ENCODE data around the gene DDAH2. TPM values are rescaled to one million over a fixed set of nuclear protein-coding genes. Genes with fewer than 3 reads are reported as not detected.
A peak's percentile ranks its signal among the peaks of the same experiment; 100 is the strongest.

The DDAH2 gene
- total RNA-seq, 4 donors from 2014 or later = 78.1 to 119 (median 100) TPM

DNA sequence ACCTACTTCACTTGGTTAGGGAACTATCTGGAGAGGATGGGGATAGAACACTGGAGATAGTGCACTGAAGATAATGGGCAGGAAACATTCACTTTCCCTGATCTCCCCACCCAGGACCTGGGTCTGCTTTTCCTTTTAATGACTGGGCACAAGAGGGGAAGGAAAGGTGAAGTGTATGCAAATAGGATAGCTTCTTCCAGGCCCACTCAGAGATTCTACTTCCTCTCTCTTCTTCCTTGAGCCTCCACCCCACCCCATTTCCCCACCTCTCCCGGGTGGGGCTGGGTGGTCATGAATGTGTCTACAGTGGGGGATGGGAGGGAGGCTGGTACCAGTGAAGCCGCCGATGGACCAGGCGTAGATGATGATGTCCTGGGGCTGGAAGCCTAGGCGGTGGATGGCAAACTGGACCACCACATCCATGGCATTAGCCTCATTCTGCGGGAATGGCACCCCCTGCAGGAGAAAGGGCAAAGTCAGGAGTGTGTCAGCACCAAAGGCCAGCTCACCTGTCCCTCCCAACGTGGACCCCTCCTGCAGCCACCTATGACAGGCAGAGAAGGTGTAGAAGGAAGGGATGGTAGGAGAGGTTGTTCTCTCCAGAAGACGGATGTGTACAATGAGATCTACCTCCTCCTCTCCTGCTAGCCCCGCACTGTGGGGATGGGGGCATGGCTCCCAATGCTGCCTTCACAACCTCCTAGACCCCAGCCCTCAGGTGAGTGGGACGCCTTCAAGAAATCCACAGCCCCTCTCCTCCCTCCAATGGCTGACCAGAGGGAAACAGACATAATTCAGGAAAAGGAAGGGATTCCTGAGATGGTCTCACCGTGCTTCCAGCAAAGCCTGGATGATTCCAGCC is 39.6 kb downstream of the DDAH2 start:
- WGBS = 83% methylated on average over 9 of the region's 11 CpGs
- Histone ChIP-seq H3K9me3 (no peaks in the 10 kb centered on the region), H3K4me3 (no peak overlapping the region), H3K27ac (replicated peaks in 1 of 4) (no peak overlapping the region), H3K36me3 (peaks cover 55 to 96% (median 91%) of the 10 kb centered on the region in 4 donors), H3K27me3 (no peaks in the 10 kb centered on the region), H3K4me1 (no peaks in the 10 kb centered on the region)
- no peak for DNase-seq (ENCODE audit: extremely low spot score)
- TF ChIP-seq POLR2A (IDR thresholded peaks at IDR 0.05; ENCODE audit: low read depth) = no peak
- TF ChIP-seq, protein P1, sequence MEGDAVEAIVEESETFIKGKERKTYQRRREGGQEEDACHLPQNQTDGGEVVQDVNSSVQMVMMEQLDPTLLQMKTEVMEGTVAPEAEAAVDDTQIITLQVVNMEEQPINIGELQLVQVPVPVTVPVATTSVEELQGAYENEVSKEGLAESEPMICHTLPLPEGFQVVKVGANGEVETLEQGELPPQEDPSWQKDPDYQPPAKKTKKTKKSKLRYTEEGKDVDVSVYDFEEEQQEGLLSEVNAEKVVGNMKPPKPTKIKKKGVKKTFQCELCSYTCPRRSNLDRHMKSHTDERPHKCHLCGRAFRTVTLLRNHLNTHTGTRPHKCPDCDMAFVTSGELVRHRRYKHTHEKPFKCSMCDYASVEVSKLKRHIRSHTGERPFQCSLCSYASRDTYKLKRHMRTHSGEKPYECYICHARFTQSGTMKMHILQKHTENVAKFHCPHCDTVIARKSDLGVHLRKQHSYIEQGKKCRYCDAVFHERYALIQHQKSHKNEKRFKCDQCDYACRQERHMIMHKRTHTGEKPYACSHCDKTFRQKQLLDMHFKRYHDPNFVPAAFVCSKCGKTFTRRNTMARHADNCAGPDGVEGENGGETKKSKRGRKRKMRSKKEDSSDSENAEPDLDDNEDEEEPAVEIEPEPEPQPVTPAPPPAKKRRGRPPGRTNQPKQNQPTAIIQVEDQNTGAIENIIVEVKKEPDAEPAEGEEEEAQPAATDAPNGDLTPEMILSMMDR (IDR thresholded peaks at IDR 0.05) = peak in 1 of 3 experiments; percentile 23
- intact Hi-C loops (cut with DNase I) = loop anchor here (10.0 kb wide), 1 partner anchor 175 kb away; the partner anchor contains the start of gene NEU1

DNA sequence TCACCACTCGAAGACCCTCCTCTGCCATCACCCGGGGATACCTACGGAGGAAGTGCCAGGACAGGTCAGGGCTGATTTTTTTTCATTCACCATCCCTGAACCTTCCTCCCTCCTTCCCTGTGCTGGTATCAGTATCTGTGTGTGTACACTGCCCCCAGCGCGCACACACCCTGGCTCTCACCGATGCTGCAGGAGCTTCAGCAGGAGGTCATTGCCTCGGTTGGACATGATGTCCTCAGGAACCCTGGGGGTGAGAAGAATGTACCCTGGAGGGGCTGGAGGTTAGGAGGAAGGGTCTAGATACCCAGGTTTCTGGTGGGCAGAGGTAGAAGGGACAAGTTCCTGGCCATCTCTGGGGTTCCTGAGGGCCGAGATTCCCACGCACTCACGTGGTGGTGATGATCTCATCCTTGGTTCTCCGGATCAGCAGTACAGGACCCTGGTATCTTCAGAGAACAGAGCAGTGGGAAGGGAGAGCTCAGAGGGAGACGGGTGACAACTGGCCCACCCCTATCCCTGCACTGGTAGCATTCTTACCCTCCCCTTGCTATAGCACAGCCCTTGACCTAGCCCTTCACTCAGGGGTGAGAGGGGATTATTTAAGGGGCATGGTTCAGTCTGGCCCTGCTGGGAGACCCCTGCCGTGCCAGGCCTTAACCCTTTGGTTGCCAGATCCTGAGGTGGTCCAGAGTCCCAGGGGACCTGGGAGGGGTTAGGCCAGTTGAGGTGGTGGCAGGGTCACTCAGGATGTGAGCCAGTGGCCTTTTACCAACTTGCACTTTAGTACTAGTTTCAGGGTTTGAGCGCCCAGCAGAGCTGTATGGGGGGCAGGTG is 41.0 kb downstream of the DDAH2 start:
- Histone ChIP-seq H3K36me3 (peaks cover 43 to 86% (median 77%) of the 10 kb centered on the region in 4 donors), H3K9me3 (no peaks in the 10 kb centered on the region)
- DNase-seq (ENCODE audit: extremely low spot score) = no peak

GRCh38 chr6:31687321-31687720 is 41.8 kb downstream of the DDAH2 start:
- Histone ChIP-seq H3K27ac (replicated peaks in 1 of 4) (no peak overlapping the region), H3K36me3 (peaks cover 39 to 79% (median 70%) of the 10 kb centered on the region in 4 donors), H3K4me3 (no peak overlapping the region), H3K9me3 (no peaks in the 10 kb centered on the region), H3K27me3 (no peaks in the 10 kb centered on the region), H3K4me1 (peaks cover 0 to 11% (median 10%) of the 10 kb centered on the region in 4 donors)
- no peak for TF ChIP-seq POLR2AphosphoS5 (IDR thresholded peaks at IDR 0.05)
- no peak for TF ChIP-seq EP300 (IDR thresholded peaks at IDR 0.05)
- TF ChIP-seq, protein P1 (IDR thresholded peaks at IDR 0.05) = no peak
- no peak for TF ChIP-seq POLR2A (IDR thresholded peaks at IDR 0.05; ENCODE audit: low read depth)
- 77% methylated on average over 8 of the region's 8 CpGs for WGBS
- intact Hi-C loops (cut with DNase I) = loop anchor here (10.0 kb wide), 1 partner anchor 177 kb away; the partner anchor contains the start of gene NEU1
- DNase-seq (ENCODE audit: extremely low spot score) = no peak

More for the DNA sequence above, 41.0 kb downstream of the DDAH2 start:
- H3K4me3 ChIP-seq = no peak overlapping the region
- H3K27ac ChIP-seq (replicated peaks in 1 of 4) = no peak overlapping the region
- H3K27me3 ChIP-seq = no peaks in the 10 kb centered on the region
- WGBS = 79% methylated on average over 14 of the region's 14 CpGs
- intact Hi-C loops (cut with DNase I) = loop anchor here (10.0 kb wide), 1 partner anchor 177 kb away; the partner anchor contains the start of gene NEU1
- H3K4me1 ChIP-seq = peaks cover 0 to 7% (median 6%) of the 10 kb centered on the region in 4 donors
- no peak for TF ChIP-seq POLR2A (IDR thresholded peaks at IDR 0.05; ENCODE audit: low read depth)
- no peak for TF ChIP-seq POLR2AphosphoS5 (IDR thresholded peaks at IDR 0.05)
- TF ChIP-seq EP300 (IDR thresholded peaks at IDR 0.05) = no peak
- TF ChIP-seq, protein P1 (IDR thresholded peaks at IDR 0.05) = no peak

GRCh38 chr6:31686483-31686882 is 42.6 kb downstream of the DDAH2 start:
- Histone ChIP-seq H3K4me3 (no peak overlapping the region), H3K9me3 (no peaks in the 10 kb centered on the region), H3K27me3 (no peaks in the 10 kb centered on the region), H3K27ac (replicated peaks in 1 of 4) (no peak overlapping the region), H3K4me1 (peaks cover 0 to 16% (median 15%) of the 10 kb centered on the region in 4 donors), H3K36me3 (peaks cover 36 to 71% (median 61%) of the 10 kb centered on the region in 4 donors)
- intact Hi-C loops (cut with DNase I) = loop anchor here (10.0 kb wide), 1 partner anchor 178 kb away; the partner anchor contains the start of gene NEU1
- DNase-seq (ENCODE audit: extremely low spot score) = no peak
- TF ChIP-seq, protein P1 (IDR thresholded peaks at IDR 0.05) = no peak
- no peak for TF ChIP-seq POLR2AphosphoS5 (IDR thresholded peaks at IDR 0.05)
- no peak for TF ChIP-seq EP300 (IDR thresholded peaks at IDR 0.05)
- TF ChIP-seq POLR2A (IDR thresholded peaks at IDR 0.05; ENCODE audit: low read depth) = no peak
- 77% methylated on average over 5 of the region's 5 CpGs for WGBS
